ENCODE data around the gene DNMT3B.

DNMT3B gene

DNA sequence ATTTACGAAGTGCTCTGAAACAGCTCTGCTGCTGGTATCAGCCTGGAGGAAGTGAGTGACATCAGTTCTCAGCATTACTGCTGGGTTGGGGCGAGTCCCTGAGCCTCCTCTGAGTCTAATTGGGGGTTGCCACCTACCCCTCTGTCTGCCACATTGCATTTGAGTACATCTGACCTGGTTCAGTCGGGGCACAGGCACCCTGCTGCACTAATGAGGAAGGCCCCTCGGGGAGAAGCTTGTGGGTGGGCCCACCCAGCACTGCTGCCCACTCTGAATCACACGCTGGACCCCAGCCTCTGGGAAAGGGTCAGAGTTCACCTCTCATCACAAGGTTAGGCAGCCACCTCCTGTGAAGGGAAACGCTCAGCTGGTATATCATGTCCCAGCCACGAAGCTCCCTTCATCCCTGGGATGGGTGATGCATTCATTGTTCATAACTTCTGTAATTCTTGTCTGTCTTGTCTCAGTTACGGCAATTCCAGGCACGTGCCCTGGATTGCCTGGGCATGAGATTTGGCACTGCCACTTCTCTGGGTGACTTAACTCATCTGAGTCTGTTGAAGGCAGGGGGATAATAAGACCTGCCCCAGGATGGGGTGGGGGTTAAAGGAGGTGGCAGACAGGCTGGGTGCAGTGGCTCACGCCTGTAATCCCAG lies 13.3 kb downstream of the DNMT3B start:
- TF ChIP-seq, protein P1, sequence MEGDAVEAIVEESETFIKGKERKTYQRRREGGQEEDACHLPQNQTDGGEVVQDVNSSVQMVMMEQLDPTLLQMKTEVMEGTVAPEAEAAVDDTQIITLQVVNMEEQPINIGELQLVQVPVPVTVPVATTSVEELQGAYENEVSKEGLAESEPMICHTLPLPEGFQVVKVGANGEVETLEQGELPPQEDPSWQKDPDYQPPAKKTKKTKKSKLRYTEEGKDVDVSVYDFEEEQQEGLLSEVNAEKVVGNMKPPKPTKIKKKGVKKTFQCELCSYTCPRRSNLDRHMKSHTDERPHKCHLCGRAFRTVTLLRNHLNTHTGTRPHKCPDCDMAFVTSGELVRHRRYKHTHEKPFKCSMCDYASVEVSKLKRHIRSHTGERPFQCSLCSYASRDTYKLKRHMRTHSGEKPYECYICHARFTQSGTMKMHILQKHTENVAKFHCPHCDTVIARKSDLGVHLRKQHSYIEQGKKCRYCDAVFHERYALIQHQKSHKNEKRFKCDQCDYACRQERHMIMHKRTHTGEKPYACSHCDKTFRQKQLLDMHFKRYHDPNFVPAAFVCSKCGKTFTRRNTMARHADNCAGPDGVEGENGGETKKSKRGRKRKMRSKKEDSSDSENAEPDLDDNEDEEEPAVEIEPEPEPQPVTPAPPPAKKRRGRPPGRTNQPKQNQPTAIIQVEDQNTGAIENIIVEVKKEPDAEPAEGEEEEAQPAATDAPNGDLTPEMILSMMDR (conservative IDR thresholded peaks at IDR 0.05; ENCODE audit: low read depth, low read length): no peak
- no peak for DNase-seq (ENCODE audit: low read depth)

DNA sequence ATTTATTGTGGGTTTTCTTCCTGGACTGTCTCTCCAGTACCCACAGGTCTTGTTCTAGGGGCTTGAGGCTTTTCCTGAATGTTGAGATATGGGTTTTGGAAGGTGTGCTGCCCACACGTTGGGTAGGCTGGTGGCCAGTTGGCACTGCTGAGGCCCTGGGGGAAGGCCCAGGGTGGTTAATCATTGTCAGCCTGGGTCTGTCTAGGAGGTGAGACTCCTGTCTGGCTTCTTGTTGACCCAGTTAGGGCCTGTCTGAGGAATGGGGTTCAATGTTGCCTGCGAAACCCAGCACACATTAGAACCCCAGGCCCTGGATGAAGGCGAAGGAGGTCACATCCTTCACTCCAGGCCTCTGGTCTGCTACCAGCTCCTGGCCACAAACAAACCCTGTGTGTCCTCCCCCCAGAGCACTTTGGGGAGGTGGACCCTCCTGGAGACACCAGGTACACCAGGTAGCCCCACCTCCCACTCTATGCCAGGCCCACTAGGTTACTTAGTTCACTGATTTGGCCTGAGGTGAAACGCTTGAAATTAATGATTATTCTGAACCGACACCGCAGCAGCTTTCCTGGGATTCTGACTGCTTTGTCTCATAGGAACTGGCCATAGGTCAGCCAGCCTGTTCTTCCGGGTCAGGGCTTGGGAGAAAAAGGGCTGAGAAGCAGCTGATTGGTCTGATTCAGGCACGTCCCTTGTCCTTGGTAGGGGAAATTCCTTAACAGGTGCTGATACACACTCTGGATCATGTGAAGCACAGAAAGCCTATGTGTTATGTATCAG lies 15.2 kb downstream of the DNMT3B start:
- no peak overlapping the region for H3K4me3 ChIP-seq (ENCODE audit: low read depth, low read length)
- DNase-seq (ENCODE audit: low read depth): no peak
- TF ChIP-seq, protein P1 (conservative IDR thresholded peaks at IDR 0.05; ENCODE audit: low read depth, low read length): no peak

More for the DNA sequence above, 13.3 kb downstream of the DNMT3B start:
- no peak overlapping the region for H3K4me3 ChIP-seq (ENCODE audit: low read depth, low read length)

DNA sequence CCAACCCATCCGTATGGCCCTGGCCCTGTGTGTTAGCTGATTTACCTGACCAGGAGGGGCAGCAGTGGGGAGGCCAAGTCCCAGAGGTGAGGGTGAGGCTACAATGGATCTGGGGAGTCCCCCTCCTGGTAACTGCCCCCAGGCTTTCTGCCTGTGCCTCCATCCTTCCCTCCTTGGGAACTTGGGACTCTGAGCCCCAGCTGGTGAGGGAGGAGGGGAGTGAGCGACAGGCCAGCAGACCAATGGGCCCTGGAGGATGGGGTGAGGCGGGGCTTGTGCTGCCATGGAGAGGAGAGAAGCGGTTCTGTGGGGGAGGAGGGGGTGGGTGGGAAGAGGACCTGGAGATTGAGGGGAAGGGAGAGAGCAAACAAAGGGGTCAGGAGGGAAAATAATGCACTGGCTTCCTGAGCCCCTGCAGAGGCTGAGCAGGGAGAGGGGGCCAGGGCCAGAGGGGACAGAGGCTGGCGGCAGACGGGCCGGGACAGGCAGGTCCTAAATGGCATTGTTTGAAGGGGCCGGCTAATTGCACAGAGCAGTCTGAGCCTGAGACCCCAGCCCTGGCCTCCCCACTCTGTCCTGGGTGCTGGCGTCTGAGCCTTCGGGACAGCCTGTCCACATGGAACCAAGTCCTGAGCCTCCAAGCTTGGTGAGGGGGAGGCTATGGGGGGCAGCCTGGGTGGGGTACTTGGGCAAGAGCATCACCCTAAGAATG lies 17.5 kb downstream of the DNMT3B start:
- no peak for DNase-seq (ENCODE audit: low read depth)
- H3K4me3 ChIP-seq (ENCODE audit: low read depth, low read length): no peak overlapping the region
- TF ChIP-seq, protein P1 (conservative IDR thresholded peaks at IDR 0.05; ENCODE audit: low read depth, low read length): no peak

DNA sequence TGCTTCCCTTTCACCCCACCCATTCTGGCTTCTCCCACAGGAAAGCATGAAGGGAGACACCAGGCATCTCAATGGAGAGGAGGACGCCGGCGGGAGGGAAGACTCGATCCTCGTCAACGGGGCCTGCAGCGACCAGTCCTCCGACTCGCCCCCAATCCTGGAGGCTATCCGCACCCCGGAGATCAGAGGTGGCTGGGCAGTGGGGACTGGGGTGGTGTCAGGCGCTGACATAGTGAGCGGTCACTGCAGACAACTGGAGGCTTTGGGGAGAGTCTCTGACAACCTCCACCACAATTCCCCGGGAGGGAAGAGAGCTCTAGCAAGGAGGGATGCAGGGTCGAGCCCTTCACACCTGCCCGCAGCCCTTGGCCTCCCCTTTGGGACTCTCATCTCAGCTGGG lies 18.1 kb downstream of the DNMT3B start:
- TF ChIP-seq, protein P1 (conservative IDR thresholded peaks at IDR 0.05; ENCODE audit: low read depth, low read length): no peak
- no peak for DNase-seq (ENCODE audit: low read depth)
- no peak overlapping the region for H3K4me3 ChIP-seq (ENCODE audit: low read depth, low read length)

DNA sequence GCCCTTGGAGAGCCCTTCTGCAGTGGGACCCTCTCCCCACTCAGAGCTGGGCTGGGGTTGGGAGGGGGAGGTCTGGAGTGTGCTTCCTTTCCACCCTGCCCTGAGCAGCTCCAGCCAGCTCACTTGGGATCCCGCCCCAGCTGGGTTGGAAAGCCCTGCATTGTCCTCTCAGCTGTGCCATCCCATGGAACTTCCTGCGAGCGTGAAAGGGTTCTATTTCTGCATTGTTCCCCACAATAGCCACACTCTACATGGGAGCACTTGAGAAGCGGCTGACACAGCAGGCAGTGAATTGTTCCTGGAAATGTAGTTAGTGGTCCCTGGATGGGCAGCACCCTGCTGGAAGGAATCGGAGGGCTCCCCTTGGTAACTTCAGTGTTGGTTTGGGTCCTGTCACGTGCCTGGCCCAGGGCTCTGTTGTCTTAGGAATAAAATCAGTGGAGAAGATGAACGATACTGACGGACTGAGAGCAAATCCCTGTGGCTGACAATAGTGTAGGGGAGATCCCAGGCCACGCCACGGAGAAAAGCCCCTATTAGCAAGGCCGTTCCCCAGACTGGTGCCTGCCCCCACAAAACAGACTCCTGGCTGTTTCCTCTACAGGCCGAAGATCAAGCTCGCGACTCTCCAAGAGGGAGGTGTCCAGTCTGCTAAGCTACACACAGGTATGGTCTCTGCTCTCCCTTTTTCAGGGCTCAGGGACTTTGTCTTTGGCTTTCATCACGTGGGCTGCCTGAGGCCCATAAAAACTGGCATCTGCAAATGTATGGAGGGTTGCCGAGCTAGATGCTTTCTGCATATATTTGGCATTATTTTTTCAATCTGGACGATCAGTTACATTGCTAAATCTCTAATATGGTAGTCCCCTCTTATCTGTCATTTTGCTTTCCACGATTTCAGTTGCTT lies 18.8 kb downstream of the DNMT3B start:
- no peak for DNase-seq (ENCODE audit: low read depth)
- no peak overlapping the region for H3K4me3 ChIP-seq (ENCODE audit: low read depth, low read length)
- TF ChIP-seq, protein P1 (conservative IDR thresholded peaks at IDR 0.05; ENCODE audit: low read depth, low read length): no peak

DNA sequence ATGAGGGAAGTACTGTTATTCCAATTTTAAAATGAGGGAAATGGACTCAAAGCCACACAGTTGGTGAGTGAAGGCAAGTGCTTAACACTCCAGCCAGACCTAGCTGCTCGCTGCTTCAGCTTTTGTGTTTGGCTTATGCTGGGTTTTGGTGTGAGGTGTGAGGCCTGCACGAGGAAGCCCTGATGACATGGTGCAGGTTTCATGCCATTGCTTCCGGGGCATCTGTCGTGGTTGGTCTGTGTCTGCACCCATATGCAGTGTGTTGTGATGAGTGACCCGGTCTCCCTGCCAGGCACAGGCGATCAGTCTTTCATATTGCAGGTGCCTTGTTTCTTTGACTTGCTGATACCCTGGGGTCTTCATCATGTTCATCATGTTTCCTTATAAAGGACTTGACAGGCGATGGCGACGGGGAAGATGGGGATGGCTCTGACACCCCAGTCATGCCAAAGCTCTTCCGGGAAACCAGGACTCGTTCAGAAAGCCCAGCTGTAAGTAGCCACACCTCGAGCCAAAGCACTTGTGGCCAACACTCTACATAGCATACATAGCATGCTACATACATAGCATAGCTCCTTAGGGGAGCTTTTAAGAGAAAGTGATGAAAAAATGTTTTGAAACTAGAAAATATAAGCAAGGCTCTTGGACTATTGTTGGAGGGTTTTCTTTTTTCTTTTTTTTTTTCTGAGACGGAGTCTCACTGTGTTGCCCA lies 22.3 kb downstream of the DNMT3B start:
- DNase-seq (ENCODE audit: low read depth): no peak
- no peak overlapping the region for H3K4me3 ChIP-seq (ENCODE audit: low read depth, low read length)
- TF ChIP-seq, protein P1 (conservative IDR thresholded peaks at IDR 0.05; ENCODE audit: low read depth, low read length): no peak
